ENCODE results near the gene TCEANC2. TPM values are rescaled to one million over a fixed set of nuclear protein-coding genes. Genes with fewer than 3 reads are reported as not detected.
A peak's percentile ranks its signal among the peaks of the same experiment; 100 is the strongest.
"Not testable (repeated sequence)": the region's sequence is repeated elsewhere in the genome, so short reads cannot be mapped to it uniquely, and the experiment has no call there.

TCEANC2 gene
- total RNA-seq, 1 donor from 2014 or later = 6.7 TPM

- Mint-ChIP-seq H3K4me1 (ENCODE audit: low read depth) (peaks cover 6% of the 10 kb centered on the region), H3K36me3 (ENCODE audit: insufficient read depth) (no peaks in the 10 kb centered on the region), H3K27ac (no peak overlapping the region)
Observed at GRCh38 chr1:54018635-54019034, 34.8 kb upstream of the TCEANC2 start.

GRCh38 chr1:54019562-54020176, 33.7 kb upstream of the TCEANC2 start:
- DNase-seq (ENCODE audit: low spot score, unreplicated experiment); H3K36me3 Mint-ChIP-seq (ENCODE audit: insufficient read depth); H3K9me3 Mint-ChIP-seq (ENCODE audit: low read depth); H3K27ac Mint-ChIP-seq; H3K4me1 Mint-ChIP-seq (ENCODE audit: low read depth); H3K27me3 Mint-ChIP-seq; H3K4me3 Mint-ChIP-seq (ENCODE audit: low read depth): not testable (repeated sequence)

More at GRCh38 chr1:54018635-54019034, 34.8 kb upstream of the TCEANC2 start:
- Mint-ChIP-seq H3K27me3 (peaks cover 7% of the 10 kb centered on the region), H3K4me3 (ENCODE audit: low read depth) (no peak overlapping the region), H3K9me3 (ENCODE audit: low read depth) (no peaks in the 10 kb centered on the region)
- no peak for TF ChIP-seq CTCF (IDR thresholded peaks at IDR 0.05; ENCODE audit: unreplicated experiment)
- no peak for DNase-seq (ENCODE audit: low spot score, unreplicated experiment)

- peaks cover 16% of the 10 kb centered on the region for H3K4me1 Mint-ChIP-seq (ENCODE audit: low read depth)
- no peak for DNase-seq (ENCODE audit: low spot score, unreplicated experiment)
Observed at GRCh38 chr1:54024358-54024757, 29.1 kb upstream of the TCEANC2 start.

GRCh38 chr1:54024811-54025210, 28.6 kb upstream of the TCEANC2 start:
- not testable (repeated sequence) for H3K27ac Mint-ChIP-seq; DNase-seq (ENCODE audit: low spot score, unreplicated experiment); H3K36me3 Mint-ChIP-seq (ENCODE audit: insufficient read depth); H3K4me3 Mint-ChIP-seq (ENCODE audit: low read depth); H3K9me3 Mint-ChIP-seq (ENCODE audit: low read depth); H3K27me3 Mint-ChIP-seq
- H3K4me1 Mint-ChIP-seq (ENCODE audit: low read depth) = peaks cover 20% of the 10 kb centered on the region

More at GRCh38 chr1:54024358-54024757, 29.1 kb upstream of the TCEANC2 start:
- Mint-ChIP-seq H3K27ac (no peak overlapping the region), H3K9me3 (ENCODE audit: low read depth) (no peaks in the 10 kb centered on the region), H3K4me3 (ENCODE audit: low read depth) (no peak overlapping the region), H3K36me3 (ENCODE audit: insufficient read depth) (peaks cover 2% of the 10 kb centered on the region), H3K27me3 (no peaks in the 10 kb centered on the region)
- TF ChIP-seq CTCF (IDR thresholded peaks at IDR 0.05; ENCODE audit: unreplicated experiment) = no peak

- Mint-ChIP-seq H3K4me1 (ENCODE audit: low read depth) (peaks cover 24% of the 10 kb centered on the region), H3K27ac (peak overlapping the region; percentile 85), H3K9me3 (ENCODE audit: low read depth) (no peaks in the 10 kb centered on the region), H3K27me3 (no peaks in the 10 kb centered on the region), H3K36me3 (ENCODE audit: insufficient read depth) (peaks cover 8% of the 10 kb centered on the region), H3K4me3 (ENCODE audit: low read depth) (no peak overlapping the region)
- no peak for TF ChIP-seq CTCF (IDR thresholded peaks at IDR 0.05; ENCODE audit: unreplicated experiment)
- no peak for DNase-seq (ENCODE audit: low spot score, unreplicated experiment)
Observed at GRCh38 chr1:54027848-54028247, 25.6 kb upstream of the TCEANC2 start.

- TF ChIP-seq CTCF (IDR thresholded peaks at IDR 0.05; ENCODE audit: unreplicated experiment) = no peak
- no peaks in the 10 kb centered on the region for H3K27me3 Mint-ChIP-seq
- peak overlapping the region; percentile 88 for H3K27ac Mint-ChIP-seq
- H3K4me1 Mint-ChIP-seq (ENCODE audit: low read depth) = peaks cover 24% of the 10 kb centered on the region
- H3K4me3 Mint-ChIP-seq (ENCODE audit: low read depth) = no peak overlapping the region
- peaks cover 8% of the 10 kb centered on the region for H3K36me3 Mint-ChIP-seq (ENCODE audit: insufficient read depth)
- DNase-seq (ENCODE audit: low spot score, unreplicated experiment) = no peak
- no peaks in the 10 kb centered on the region for H3K9me3 Mint-ChIP-seq (ENCODE audit: low read depth)
Observed at GRCh38 chr1:54028306-54029251, 24.8 kb upstream of the TCEANC2 start.
